ENCODE data around the gene OPN1MW2.
"Not testable (repeated sequence)": the region's sequence is repeated elsewhere in the genome, so short reads cannot be mapped to it uniquely, and the experiment has no call there.

The OPN1MW2 gene

DNA sequence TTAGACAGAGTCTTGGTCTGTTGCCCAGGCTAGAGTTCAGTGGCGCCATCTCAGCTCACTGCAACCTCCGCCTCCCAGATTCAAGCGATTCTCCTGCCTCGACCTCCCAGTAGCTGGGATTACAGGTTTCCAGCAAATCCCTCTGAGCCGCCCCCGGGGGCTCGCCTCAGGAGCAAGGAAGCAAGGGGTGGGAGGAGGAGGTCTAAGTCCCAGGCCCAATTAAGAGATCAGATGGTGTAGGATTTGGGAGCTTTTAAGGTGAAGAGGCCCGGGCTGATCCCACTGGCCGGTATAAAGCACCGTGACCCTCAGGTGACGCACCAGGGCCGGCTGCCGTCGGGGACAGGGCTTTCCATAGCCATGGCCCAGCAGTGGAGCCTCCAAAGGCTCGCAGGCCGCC is at the start of gene OPN1MW2:
OPN1MW2 (plus strand) TSS at position 301 of the 400 bp plus-strand sequence; CDS start at position 361, 60 bp downstream.
- not testable (repeated sequence) for DNase-seq (ENCODE audit: low spot score)

DNA sequence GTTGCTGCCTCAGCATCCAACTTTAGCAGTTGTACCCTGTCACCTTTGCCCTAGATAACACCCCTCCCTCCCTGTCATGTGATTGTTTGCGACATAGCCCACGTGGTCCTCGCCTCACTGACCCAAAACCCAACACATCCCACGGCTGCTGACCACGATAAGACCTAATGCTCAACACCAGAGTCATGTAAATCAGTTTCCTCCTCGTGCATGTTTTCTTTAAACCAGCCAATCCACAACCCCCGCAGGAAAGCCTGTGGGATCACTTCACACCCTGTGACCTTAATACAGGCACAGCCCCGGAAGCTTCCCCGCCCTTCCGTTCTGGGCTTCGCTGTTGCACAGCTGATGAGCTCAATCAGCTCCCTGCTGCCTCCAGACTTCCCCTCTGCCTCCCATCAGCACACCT is 47.0 kb upstream of the OPN1MW2 start:
- not testable (repeated sequence) for DNase-seq (ENCODE audit: low spot score)

DNA sequence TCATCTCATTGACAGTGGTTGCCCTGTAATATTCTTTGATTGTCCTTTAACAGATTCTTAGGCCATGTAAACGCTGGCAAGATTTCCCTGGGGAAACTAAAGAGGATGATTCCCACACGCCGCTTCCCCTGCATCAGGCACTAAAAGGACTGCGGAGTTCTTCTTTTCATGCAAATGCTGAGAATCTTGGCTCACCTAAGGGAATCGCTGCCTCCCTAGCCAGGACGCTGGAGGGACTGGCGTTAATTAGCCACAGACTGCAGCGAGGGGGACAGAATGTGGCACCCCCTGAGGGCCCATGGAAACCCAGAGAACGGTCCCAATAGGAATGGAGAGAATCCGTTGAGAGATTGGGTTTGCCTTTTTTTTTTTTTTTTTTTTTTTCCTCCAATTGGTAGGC is 45.2 kb upstream of the OPN1MW2 start:
- DNase-seq (ENCODE audit: low spot score): not testable (repeated sequence)

DNA sequence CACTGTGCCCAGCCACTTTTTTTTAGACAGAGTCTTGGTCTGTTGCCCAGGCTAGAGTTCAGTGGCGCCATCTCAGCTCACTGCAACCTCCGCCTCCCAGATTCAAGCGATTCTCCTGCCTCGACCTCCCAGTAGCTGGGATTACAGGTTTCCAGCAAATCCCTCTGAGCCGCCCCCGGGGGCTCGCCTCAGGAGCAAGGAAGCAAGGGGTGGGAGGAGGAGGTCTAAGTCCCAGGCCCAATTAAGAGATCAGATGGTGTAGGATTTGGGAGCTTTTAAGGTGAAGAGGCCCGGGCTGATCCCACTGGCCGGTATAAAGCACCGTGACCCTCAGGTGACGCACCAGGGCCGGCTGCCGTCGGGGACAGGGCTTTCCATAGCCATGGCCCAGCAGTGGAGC is 37.3 kb upstream of the OPN1MW2 start, which contains the start of gene OPN1MW:
OPN1MW (plus strand) TSS at position 301 of the 400 bp plus-strand sequence; CDS start at position 383, 82 bp downstream.
- not testable (repeated sequence) for DNase-seq (ENCODE audit: low spot score)

DNA sequence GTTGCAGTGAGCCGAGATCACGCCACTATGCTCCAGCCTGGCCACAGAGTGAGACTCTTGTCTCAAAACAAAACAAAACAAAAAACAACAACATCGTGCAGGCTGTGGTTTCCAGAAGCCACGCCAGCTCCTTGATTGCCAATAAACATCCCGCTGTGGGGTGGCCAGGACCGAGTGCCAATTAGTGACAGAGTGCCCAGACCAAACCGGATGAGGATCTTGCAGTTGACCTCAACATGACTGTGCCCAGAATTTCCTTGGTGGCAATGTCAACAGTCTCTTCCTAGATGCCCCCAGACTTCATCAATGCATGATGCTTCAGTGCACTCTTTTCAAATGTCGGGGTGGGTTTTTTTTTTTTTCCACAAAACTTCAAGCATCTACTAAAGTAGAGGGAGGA is 35.8 kb upstream of the OPN1MW2 start:
- DNase-seq (ENCODE audit: low spot score): not testable (repeated sequence)

DNA sequence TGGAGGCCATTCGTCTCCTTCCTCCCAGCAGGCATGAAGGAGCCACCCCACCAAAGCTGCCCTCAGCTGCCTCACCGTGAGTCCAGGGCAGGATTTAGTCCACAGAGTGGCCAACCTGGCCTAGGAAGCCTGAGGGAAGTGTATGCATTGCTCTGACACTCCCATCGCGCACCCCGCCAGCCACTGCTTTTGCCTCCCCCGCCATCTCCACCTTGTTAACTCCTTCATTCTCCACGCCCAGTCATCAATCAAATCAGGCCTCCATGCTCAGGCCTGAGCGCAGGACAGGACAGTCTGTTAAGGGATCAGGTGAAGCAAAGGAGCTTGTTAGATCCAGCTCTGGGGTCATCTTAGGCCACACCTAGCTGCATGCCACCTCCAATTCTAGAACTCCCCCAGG is 26.7 kb upstream of the OPN1MW2 start:
- not testable (repeated sequence) for DNase-seq (ENCODE audit: low spot score)

DNA sequence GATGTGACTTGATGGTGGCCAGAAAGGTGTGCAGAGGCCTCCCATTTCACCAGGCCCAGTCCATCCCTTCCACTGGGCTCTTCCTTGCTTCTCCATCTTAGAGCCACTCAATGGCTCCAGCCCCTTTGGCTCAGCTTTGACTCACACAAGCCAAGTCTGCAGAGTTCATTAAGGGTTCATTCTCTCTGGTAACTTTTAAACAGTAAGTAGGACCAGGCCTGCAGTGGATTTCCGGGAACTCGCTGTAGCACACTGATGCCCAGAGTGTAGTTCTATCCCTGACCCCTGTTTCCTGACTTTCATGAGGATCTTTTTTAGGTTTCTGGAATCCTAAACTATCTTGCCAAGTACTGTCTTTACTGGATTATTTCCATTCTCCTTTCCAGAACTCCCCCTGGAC is 25.2 kb upstream of the OPN1MW2 start:
- not testable (repeated sequence) for DNase-seq (ENCODE audit: low spot score)

DNA sequence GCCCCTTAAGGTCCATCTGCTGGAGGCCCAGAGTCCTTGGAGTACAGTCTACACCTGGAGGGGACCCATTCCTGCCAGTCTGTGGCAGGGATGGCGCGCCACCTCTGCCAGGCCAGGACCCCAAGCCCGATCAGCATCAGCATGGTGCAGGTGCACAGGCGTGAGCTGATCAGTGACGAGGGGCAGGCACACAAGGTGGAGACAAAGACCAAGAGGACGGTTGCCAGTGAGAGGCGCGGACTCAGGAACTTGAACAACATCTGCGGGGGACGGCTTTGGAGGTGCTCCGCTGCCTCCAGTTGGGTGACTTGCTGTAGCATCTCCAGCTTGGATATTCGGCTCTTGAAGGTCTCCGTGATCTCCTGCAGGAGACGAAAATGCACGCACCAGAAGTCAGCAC is 23.1 kb upstream of the OPN1MW2 start:
- not testable (repeated sequence) for DNase-seq (ENCODE audit: low spot score)

DNA sequence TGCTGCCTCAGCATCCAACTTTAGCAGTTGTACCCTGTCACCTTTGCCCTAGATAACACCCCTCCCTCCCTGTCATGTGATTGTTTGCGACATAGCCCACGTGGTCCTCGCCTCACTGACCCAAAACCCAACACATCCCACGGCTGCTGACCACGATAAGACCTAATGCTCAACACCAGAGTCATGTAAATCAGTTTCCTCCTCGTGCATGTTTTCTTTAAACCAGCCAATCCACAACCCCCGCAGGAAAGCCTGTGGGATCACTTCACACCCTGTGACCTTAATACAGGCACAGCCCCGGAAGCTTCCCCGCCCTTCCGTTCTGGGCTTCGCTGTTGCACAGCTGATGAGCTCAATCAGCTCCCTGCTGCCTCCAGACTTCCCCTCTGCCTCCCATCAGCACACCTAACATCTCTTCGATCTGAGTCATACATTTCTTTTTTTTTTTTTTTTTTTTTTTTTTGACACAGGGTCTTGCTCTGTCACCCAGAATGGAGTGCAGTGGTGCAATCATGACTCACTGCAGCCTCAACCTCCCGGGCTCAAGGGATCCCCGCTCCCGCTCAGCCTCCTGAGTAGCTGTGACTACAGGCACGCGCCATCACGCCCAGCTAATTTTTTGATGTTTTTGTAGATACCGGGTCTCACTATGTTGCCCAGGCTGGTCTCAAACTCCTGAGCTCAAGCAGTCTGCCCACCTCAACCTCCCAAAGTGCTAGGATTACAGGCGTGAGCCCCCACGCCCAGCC is 9.7 kb upstream of the OPN1MW2 start:
- not testable (repeated sequence) for DNase-seq (ENCODE audit: low spot score)

DNA sequence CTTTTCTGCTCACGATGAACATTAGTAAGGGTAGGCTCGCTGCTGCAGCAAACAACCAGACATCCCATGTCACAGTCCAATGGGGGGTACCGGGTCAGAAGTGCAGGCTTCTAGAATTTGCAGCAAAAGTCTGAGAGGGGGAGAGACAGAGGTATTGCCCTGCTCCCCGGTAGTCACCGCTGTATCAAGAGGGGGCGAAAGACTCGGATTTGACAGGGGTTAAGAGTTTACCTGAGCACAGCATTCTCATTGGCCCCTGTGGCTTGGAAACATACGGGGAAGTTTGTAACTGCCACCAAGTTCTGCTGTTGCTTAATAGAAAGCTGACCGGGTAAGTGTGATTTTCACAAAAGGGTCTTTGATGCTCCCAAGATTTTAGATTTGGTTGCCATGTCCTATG is 8.5 kb upstream of the OPN1MW2 start:
- DNase-seq (ENCODE audit: low spot score): not testable (repeated sequence)

DNA sequence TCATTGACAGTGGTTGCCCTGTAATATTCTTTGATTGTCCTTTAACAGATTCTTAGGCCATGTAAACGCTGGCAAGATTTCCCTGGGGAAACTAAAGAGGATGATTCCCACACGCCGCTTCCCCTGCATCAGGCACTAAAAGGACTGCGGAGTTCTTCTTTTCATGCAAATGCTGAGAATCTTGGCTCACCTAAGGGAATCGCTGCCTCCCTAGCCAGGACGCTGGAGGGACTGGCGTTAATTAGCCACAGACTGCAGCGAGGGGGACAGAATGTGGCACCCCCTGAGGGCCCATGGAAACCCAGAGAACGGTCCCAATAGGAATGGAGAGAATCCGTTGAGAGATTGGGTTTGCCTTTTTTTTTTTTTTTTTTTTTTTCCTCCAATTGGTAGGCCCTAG is 8.1 kb upstream of the OPN1MW2 start:
- DNase-seq (ENCODE audit: low spot score): not testable (repeated sequence)

DNA sequence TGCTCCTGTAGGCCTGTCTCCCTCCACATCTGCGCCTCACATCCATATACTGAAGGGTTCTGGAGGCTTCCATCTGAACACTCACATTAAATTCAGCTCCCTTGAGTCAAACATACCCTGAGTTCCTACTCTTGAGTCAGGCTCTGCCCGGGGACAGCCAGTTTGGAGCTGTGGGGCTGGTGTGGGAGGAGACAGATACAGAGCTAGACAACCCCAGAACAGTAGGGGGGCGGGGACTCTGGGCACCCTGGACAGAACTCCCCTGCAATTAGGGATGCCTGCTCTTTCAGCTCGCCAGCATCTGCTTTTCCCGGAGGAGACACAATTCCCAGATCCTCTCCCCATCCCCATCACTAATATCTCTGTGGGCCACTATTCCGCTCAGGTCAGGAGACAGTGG is 5.7 kb downstream of the OPN1MW2 start:
- DNase-seq (ENCODE audit: low spot score): not testable (repeated sequence)

DNA sequence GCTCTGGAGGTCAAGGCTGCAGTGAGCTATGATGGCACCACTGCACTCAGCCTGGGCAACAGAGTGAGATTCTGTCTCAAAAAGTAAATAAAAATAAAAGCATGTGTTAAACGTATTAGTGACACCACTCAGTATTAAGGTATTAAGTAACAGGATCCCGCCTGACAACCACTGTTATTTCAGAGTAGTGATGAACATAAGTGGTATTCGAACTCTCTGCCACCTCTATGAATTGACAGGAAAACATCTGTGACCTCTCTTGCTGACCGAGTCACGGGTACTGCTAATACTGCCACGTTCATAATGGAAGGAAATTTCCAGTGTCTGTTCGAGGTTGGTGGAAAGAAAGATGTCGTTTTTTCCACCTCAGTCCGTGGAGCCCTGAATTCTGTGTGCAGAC is 7.2 kb downstream of the OPN1MW2 start:
- not testable (repeated sequence) for DNase-seq (ENCODE audit: low spot score)

DNA sequence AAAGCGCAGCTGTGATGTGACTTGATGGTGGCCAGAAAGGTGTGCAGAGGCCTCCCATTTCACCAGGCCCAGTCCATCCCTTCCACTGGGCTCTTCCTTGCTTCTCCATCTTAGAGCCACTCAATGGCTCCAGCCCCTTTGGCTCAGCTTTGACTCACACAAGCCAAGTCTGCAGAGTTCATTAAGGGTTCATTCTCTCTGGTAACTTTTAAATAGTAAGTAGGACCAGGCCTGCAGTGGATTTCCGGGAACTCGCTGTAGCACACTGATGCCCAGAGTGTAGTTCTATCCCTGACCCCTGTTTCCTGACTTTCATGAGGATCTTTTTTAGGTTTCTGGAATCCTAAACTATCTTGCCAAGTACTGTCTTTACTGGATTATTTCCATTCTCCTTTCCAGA is 11.9 kb downstream of the OPN1MW2 start:
- DNase-seq (ENCODE audit: low spot score): not testable (repeated sequence)

DNA sequence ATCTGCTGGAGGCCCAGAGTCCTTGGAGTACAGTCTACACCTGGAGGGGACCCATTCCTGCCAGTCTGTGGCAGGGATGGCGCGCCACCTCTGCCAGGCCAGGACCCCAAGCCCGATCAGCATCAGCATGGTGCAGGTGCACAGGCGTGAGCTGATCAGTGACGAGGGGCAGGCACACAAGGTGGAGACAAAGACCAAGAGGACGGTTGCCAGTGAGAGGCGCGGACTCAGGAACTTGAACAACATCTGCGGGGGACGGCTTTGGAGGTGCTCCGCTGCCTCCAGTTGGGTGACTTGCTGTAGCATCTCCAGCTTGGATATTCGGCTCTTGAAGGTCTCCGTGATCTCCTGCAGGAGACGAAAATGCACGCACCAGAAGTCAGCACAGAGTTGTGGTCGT is 14.1 kb downstream of the OPN1MW2 start:
- not testable (repeated sequence) for DNase-seq (ENCODE audit: low spot score)

DNA sequence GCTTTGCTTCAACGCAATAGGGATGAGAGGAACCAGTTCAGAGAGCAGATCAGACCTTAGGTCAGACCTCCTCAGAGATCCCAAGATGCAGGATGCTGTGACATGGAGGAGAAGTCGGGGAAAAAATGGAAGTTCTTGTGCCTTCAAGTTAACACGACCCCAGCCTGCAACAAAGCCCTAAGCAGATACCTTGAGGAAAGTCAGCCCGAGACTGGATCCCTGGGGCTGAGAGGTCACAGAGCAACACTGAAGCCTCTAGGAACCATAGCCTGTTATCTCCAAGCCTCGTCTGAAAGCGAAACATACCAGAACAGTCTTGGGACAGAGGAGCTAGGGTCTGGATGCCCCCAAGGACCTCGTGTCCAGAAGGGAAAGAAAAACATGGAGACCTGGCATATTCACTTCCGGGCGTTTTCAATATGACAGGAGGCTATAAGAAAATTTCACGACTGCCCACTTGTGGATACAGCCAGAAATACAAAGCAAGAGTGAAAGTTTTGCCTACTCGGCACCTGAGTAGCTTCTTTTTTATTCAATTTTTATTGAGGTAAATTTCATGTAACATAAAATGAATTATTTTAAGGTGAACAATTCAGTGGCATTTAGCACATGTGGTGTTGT is 19.5 kb downstream of the OPN1MW2 start:
- not testable (repeated sequence) for DNase-seq (ENCODE audit: low spot score)

DNA sequence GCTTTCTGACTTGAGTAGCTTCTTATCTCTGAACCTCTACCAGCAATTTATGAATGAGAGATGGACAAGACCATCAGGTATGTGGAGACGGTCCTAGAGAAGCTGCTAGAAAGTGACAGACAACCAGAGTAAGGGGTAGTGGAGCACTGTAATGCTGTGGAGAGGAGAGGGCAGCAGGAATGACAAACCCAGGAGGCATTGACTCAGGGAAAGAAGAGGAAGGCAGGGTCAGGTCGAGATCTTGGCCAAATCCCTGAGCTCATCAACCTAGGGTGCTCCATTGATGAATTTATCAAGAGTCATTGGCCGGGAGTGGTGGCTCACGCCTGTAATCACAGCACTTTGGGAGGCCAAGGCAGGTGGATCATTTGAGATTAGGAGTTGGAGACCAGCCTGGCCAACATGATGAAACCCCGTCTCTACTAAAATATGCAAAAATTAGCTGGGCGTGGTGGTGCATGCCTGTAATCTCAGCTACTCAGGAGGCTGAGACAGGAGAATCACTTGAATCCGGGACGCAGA is 20.5 kb downstream of the OPN1MW2 start:
- DNase-seq (ENCODE audit: low spot score): not testable (repeated sequence)

DNA sequence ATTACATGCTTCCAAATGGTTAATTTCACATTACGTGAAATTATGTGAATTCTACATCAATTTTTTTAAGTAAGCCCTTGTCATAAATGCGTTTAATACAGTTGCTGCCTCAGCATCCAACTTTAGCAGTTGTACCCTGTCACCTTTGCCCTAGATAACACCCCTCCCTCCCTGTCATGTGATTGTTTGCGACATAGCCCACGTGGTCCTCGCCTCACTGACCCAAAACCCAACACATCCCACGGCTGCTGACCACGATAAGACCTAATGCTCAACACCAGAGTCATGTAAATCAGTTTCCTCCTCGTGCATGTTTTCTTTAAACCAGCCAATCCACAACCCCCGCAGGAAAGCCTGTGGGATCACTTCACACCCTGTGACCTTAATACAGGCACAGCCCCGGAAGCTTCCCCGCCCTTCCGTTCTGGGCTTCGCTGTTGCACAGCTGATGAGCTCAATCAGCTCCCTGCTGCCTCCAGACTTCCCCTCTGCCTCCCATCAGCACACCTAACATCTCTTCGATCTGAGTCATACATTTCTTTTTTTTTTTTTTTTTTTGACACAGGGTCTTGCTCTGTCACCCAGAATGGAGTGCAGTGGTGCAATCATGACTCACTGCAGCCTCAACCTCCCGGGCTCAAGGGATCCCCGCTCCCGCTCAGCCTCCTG is 28.0 kb downstream of the OPN1MW2 start:
- DNase-seq (ENCODE audit: low spot score): not testable (repeated sequence)

DNA sequence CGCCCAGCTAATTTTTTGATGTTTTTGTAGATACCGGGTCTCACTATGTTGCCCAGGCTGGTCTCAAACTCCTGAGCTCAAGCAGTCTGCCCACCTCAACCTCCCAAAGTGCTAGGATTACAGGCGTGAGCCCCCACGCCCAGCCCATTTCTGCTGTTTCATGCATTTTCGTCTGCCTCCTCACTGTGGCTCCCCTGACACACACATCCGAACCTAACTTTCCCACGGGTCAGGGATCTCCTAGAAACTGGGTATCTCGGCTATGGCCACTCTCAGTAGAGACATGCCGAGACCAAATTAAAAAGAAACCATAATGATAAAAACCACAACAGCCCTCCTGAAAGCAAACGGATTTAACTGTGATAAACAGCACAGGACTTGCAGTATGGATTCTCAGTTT is 28.5 kb downstream of the OPN1MW2 start:
- DNase-seq (ENCODE audit: low spot score): not testable (repeated sequence)

DNA sequence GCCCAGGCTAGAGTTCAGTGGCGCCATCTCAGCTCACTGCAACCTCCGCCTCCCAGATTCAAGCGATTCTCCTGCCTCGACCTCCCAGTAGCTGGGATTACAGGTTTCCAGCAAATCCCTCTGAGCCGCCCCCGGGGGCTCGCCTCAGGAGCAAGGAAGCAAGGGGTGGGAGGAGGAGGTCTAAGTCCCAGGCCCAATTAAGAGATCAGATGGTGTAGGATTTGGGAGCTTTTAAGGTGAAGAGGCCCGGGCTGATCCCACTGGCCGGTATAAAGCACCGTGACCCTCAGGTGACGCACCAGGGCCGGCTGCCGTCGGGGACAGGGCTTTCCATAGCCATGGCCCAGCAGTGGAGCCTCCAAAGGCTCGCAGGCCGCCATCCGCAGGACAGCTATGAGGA is 37.7 kb downstream of the OPN1MW2 start, which contains the start of gene OPN1MW3:
OPN1MW3 (plus strand) TSS at position 301 of the 400 bp plus-strand sequence; CDS start at position 339, 38 bp downstream.
- DNase-seq (ENCODE audit: low spot score): not testable (repeated sequence)

DNA sequence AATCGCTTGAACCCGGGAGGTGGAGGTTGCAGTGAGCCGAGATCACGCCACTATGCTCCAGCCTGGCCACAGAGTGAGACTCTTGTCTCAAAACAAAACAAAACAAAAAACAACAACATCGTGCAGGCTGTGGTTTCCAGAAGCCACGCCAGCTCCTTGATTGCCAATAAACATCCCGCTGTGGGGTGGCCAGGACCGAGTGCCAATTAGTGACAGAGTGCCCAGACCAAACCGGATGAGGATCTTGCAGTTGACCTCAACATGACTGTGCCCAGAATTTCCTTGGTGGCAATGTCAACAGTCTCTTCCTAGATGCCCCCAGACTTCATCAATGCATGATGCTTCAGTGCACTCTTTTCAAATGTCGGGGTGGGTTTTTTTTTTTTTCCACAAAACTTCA is 39.2 kb downstream of the OPN1MW2 start:
- DNase-seq (ENCODE audit: low spot score): not testable (repeated sequence)

DNA sequence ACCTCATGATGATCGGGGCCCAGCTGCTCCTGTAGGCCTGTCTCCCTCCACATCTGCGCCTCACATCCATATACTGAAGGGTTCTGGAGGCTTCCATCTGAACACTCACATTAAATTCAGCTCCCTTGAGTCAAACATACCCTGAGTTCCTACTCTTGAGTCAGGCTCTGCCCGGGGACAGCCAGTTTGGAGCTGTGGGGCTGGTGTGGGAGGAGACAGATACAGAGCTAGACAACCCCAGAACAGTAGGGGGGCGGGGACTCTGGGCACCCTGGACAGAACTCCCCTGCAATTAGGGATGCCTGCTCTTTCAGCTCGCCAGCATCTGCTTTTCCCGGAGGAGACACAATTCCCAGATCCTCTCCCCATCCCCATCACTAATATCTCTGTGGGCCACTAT is 43.5 kb downstream of the OPN1MW2 start:
- DNase-seq (ENCODE audit: low spot score): not testable (repeated sequence)

Measured in left forelimb (tissue), 1 donor.